HepG2 (cell line): ENCODE measurements around the gene BRINP1. TPM values are rescaled to one million over a fixed set of nuclear protein-coding genes. Genes with fewer than 3 reads are reported as not detected.

ENCODE experiments used
- ATAC-seq: fragments of 200-7000 bp; cut with Tn5 transposase; 3 replicates; pipeline ENCODE4 v1.9.1; 2020; ENCODE audit warnings: mild to moderate bottlenecking, moderate library complexity
- BruUV-seq: library from RNA; stranded (reverse); fragments of 400-500 nt; replicated peaks from 2 replicates; lab custom pipeline; 2021; lab: Mats Ljungman, UMichigan
- CTCF ChIA-PET: fragments of 300-600 bp; formaldehyde crosslinking; extraction: SDS; loops from one replicate; lab custom pipeline; 2021; ENCODE audit warnings: low total read pairs, inconsistent platforms, low intra/inter-chr PET ratio; lab: Yijun Ruan, JAX
- POLR2A ChIA-PET: fragments of 350-600 bp; sonication (Branson Sonifier 250); formaldehyde crosslinking; loops from one replicate; lab custom pipeline; 2020; ENCODE audit warnings: antibody characterized with exemption, inconsistent platforms; lab: Yijun Ruan, JAX
- DNase-seq: peaks from one replicate; pipeline ENCODE4 v3.0.0-alpha.2; 2015; ENCODE audit warnings: low spot score
- FAIRE-seq: peaks from 3 replicates; lab custom pipeline; 2011; peaks lifted over from hg19 to GRCh38; lab: Jason Lieb, UNC
- H2AFZ ChIP-seq: one replicate; pipeline ENCODE4 v1.6.1; 2011; ENCODE audit warnings: low read length, inconsistent platforms
- H3K27ac ChIP-seq: fragments of 300-600 bp; 3 replicates; pipeline ENCODE4 v1.8.0; 2011; ENCODE audit warnings: mixed run types, mild to moderate bottlenecking, mixed read lengths, low read length, inconsistent platforms; ENCODE audit not compliant: insufficient read depth; ENCODE audit errors: extremely low read length
- H3K27me3 ChIP-seq, 2 experiments: fragments of 200-600 bp in 1 of 2; 2 replicates in 1 of 2; 3 replicates in 1 of 2; pipeline versions ENCODE4 v1.6.0 to v1.8.0; 2011; ENCODE audit warnings: low read length in 2 of 2, mild to moderate bottlenecking in 2 of 2, moderate library complexity in 2 of 2, inconsistent platforms in 1 of 2; ENCODE audit not compliant: insufficient read depth in 2 of 2, control insufficient read depth in 1 of 2
- H3K36me3 ChIP-seq, 2 experiments: fragments of 200-600 bp in 1 of 2; replicated peaks in 1 of 2; 2 replicates in 1 of 2; 3 replicates in 1 of 2; pipeline versions ENCODE4 v1.5.1 to v1.8.0; 2011; ENCODE audit warnings: low read length in 2 of 2, inconsistent platforms in 1 of 2; ENCODE audit not compliant: insufficient read depth in 2 of 2, control insufficient read depth in 1 of 2
- H3K4me1 ChIP-seq: 2 replicates; pipeline ENCODE4 v1.5.1; 2012; ENCODE audit warnings: low read length, inconsistent platforms; ENCODE audit not compliant: insufficient read depth
- H3K4me2 ChIP-seq: 2 replicates; pipeline ENCODE4 v1.6.0; 2011; ENCODE audit warnings: low read depth, low read length, inconsistent platforms
- H3K4me3 ChIP-seq, 3 experiments: fragments of 200-600 bp in 1 of 3; sonication (generic), shearing (Covaris generic) in 1 of 3; replicated peaks in 1 of 3; 2 replicates each; pipeline ENCODE4 v1.5.1; 2011 to 2016; ENCODE audit warnings: low read length in 3 of 3, inconsistent platforms in 2 of 3, low read depth in 2 of 3, mild to moderate bottlenecking in 2 of 3, control low read depth in 1 of 3, mixed read lengths in 1 of 3; ENCODE audit not compliant: insufficient read depth in 1 of 3
- H3K79me2 ChIP-seq: one replicate; pipeline ENCODE4 v1.6.1; 2011; ENCODE audit warnings: low read length, inconsistent platforms; ENCODE audit not compliant: insufficient read depth
- H3K9ac ChIP-seq: 2 replicates; pipeline ENCODE4 v1.6.0; 2011; ENCODE audit warnings: mild to moderate bottlenecking, low read depth, low read length, inconsistent platforms; ENCODE audit not compliant: insufficient read depth
- H3K9me3 ChIP-seq: 2 replicates; pipeline ENCODE4 v1.5.1; 2012; ENCODE audit warnings: mild to moderate bottlenecking, low read length
- H4K20me1 ChIP-seq: 2 replicates; pipeline ENCODE4 v1.6.0; 2011; ENCODE audit warnings: inconsistent platforms, mild to moderate bottlenecking, low read length, moderate library complexity; ENCODE audit not compliant: insufficient read depth
- ATF7 ChIP-seq, 2 experiments: fragments of 450-650 bp in 1 of 2; sonication (generic) in 1 of 2; formaldehyde crosslinking in 1 of 2; IDR thresholded peaks; 2 replicates each; pipeline versions ENCODE4 v1.4.0 to v1.6.1; 2016 to 2020; ENCODE audit warnings: antibody characterized with exemption in 1 of 2, mild to moderate bottlenecking in 1 of 2, missing genetic modification reagents in 1 of 2
- BRF2 ChIP-seq: sonication (generic); formaldehyde crosslinking; IDR thresholded peaks from 2 replicates; pipeline ENCODE4 v1.8.1; 2022; ENCODE audit warnings: mild to moderate bottlenecking, missing genetic modification reagents
- NR2F2 ChIP-seq: IDR thresholded peaks from 2 replicates; pipeline ENCODE4 v1.6.1; 2012; ENCODE audit warnings: low read depth, inconsistent platforms, borderline replicate concordance
- RFX1 ChIP-seq: fragments of 450-650 bp; IDR thresholded peaks from 2 replicates; pipeline ENCODE4 v1.6.1; 2017
- ZBTB14 ChIP-seq: sonication (generic); formaldehyde crosslinking; IDR thresholded peaks from 2 replicates; pipeline ENCODE4 v1.4.0; 2020; ENCODE audit warnings: missing genetic modification reagents
- ZNF138 ChIP-seq: sonication (generic); formaldehyde crosslinking; IDR thresholded peaks from 2 replicates; pipeline ENCODE4 v1.5.0; 2020; ENCODE audit warnings: mild to moderate bottlenecking, low read depth, missing genetic modification reagents
- ZNF281 ChIP-seq: sonication (generic); formaldehyde crosslinking; IDR thresholded peaks from 2 replicates; pipeline ENCODE4 v1.4.0; 2020; ENCODE audit warnings: missing genetic modification reagents, borderline replicate concordance
- ZNF558 ChIP-seq: sonication (generic); formaldehyde crosslinking; IDR thresholded peaks from 2 replicates; pipeline ENCODE4 v1.9.0; 2022; ENCODE audit warnings: mild to moderate bottlenecking, missing genetic modification reagents, borderline replicate concordance
- ZNF816 ChIP-seq: sonication (generic); formaldehyde crosslinking; IDR thresholded peaks from 2 replicates; pipeline ENCODE4 v1.8.0; 2022; ENCODE audit warnings: missing genetic modification reagents, mild to moderate bottlenecking, borderline replicate concordance
- WGBS: methylation state at CpG from one replicate; pipeline ENCODE4 v1.1.6; 2017; ENCODE audit warnings: low lambda C conversion rate; 5-methylcytosine and 5-hydroxymethylcytosine counted together
- in situ Hi-C: cut with HindIII; loops from 2 replicates; pipeline ENCODE4 v1.10.0; 2017; ENCODE audit warnings: low pct_unique_long_range_greater_than_20kb; ENCODE audit not compliant: extremely low pct_ligation_motif_present
- intact Hi-C: fragments of 100-400 bp; cut with micrococcal nuclease; formaldehyde crosslinking; loops from one replicate; pipeline ENCODE4 v1.10.0; 2022; ENCODE audit not compliant: unreplicated experiment
- polyA plus RNA-seq, 8 experiments: library from polyadenylated mRNA; depleted of rRNA in 3 of 8; stranded (reverse) in 7 of 8; unstranded in 1 of 8; fragments of >200 nt; fragmentation: Illumina TruSeq in 4 of 8; extraction: Trizol in 4 of 8; gene quantifications; 2 replicates each; pipeline versions ENCODE4 v1.2.1 to v1.2.3, GENCODE V29; 2011 to 2016; ENCODE audit warnings: low read depth in 4 of 8, missing spikeins in 1 of 8, mixed read lengths in 1 of 8; ENCODE audit not compliant: insufficient read depth in 1 of 8
- total RNA-seq, 5 experiments: library from RNA; depleted of rRNA; stranded (reverse); fragments of >200 nt; fragmentation: Illumina TruSeq; extraction: Trizol; gene quantifications; 2 replicates each; pipeline ENCODE4 v1.2.3, GENCODE V29; 2016; ENCODE audit warnings: low read depth in 1 of 5
- TF ChIP-seq, protein P1 (sequence below): sonication (generic); formaldehyde crosslinking; IDR thresholded peaks from 2 replicates; pipeline ENCODE4 v1.8.0; 2022; ENCODE audit warnings: low read depth, missing genetic modification reagents

BRINP1 gene
- total and polyA plus RNA-seq, 2 of the 13 experiments (the other 11 are each of a cell fraction or from before 2014, with no cell fraction given): not detected

GRCh38 chr9:119349351-119349825 lies 19.8 kb downstream of the BRINP1 start:
- 16% methylated on average over 11 of the region's 11 CpGs for WGBS
- no peak overlapping the region for H2AFZ ChIP-seq
- no peak overlapping the region for H3K9ac ChIP-seq
- POLR2A ChIA-PET: no interaction called here
- intact Hi-C loops (no loop called here), in situ Hi-C loops (no loop called here)
- no peak overlapping the region for H3K4me2 ChIP-seq
- no peak overlapping the region for H3K27ac ChIP-seq
- no peak for TF ChIP-seq ZNF138 (CRISPR knock-in tag)
- no peak for TF ChIP-seq ATF7 (IDR thresholded peaks at IDR 0.05)
- no peak for TF ChIP-seq ATF7 (CRISPR knock-in tag; IDR thresholded peaks at IDR 0.05)
- TF ChIP-seq ZNF558 (CRISPR knock-in tag): no peak
- no peak for TF ChIP-seq ZNF281 (CRISPR knock-in tag)
- TF ChIP-seq NR2F2: no peak
- TF ChIP-seq BRF2 (CRISPR knock-in tag): no peak
- no peak for TF ChIP-seq ZBTB14 (CRISPR knock-in tag)
- TF ChIP-seq ZNF816 (CRISPR knock-in tag): no peak
- TF ChIP-seq, protein P1, sequence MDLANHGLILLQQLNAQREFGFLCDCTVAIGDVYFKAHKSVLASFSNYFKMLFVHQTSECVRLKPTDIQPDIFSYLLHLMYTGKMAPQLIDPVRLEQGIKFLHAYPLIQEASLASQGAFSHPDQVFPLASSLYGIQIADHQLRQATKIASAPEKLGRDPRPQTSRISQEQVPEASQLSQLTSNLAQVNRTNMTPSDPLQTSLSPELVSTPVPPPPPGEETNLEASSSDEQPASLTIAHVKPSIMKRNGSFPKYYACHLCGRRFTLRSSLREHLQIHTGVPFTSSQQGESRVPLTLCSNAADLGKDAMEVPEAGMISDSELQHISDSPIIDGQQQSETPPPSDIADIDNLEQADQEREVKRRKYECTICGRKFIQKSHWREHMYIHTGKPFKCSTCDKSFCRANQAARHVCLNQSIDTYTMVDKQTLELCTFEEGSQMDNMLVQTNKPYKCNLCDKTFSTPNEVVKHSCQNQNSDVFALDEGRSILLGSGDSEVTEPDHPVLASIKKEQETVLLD (CRISPR knock-in tag): no peak
- TF ChIP-seq RFX1: no peak
- DNase-seq (no peak), FAIRE-seq (no peak), ATAC-seq (no peak)
- H3K27me3 ChIP-seq: no peaks in the 10 kb centered on the region
- no peaks in the 10 kb centered on the region for H3K79me2 ChIP-seq
- H3K4me1 ChIP-seq: no peaks in the 10 kb centered on the region
- H4K20me1 ChIP-seq: no peaks in the 10 kb centered on the region
- no peak overlapping the region for H3K4me3 ChIP-seq
- BruUV-seq: no TSS peak
- CTCF ChIA-PET: no interaction called here
- H3K9me3 ChIP-seq: no peaks in the 10 kb centered on the region
- H3K36me3 ChIP-seq: no peaks in the 10 kb centered on the region
